ENCODE measurements around the gene POU2F2.

DNA sequence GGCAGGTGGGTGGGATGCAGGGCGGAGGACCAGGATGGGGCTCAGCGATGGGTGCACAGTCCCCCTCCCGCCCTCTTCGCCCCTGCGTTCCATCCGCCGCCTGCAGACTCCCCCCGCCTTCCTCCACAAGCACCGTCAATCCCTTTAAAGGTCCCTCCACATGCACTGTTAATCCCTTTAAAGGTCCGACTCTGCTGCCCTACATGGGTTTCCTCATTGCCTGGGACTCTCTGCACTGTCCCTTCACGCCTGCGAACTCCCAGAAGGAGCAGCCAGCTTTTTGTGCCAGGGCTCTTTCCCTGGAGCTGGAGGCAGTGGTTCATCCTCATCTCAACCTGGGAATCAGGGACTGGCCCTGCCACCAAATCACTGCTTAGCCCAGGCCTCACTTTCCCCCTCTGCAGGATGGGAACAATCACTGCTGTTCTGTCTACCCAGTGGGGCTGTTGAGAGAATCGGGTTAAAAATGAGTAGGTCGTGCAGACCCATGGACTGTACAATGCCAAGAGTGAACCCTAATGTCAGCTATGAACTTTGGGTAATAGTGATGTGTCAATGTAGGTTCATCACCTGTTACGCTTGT, 35.9 kb downstream of the POU2F2 start:
- TF ChIP-seq, protein P1, sequence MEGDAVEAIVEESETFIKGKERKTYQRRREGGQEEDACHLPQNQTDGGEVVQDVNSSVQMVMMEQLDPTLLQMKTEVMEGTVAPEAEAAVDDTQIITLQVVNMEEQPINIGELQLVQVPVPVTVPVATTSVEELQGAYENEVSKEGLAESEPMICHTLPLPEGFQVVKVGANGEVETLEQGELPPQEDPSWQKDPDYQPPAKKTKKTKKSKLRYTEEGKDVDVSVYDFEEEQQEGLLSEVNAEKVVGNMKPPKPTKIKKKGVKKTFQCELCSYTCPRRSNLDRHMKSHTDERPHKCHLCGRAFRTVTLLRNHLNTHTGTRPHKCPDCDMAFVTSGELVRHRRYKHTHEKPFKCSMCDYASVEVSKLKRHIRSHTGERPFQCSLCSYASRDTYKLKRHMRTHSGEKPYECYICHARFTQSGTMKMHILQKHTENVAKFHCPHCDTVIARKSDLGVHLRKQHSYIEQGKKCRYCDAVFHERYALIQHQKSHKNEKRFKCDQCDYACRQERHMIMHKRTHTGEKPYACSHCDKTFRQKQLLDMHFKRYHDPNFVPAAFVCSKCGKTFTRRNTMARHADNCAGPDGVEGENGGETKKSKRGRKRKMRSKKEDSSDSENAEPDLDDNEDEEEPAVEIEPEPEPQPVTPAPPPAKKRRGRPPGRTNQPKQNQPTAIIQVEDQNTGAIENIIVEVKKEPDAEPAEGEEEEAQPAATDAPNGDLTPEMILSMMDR (IDR thresholded peaks at IDR 0.05) = no peak
- TF ChIP-seq POLR2AphosphoS5 (IDR thresholded peaks at IDR 0.05) = no peak
- TF ChIP-seq POLR2A (IDR thresholded peaks at IDR 0.05) = no peak
- TF ChIP-seq EP300 (IDR thresholded peaks at IDR 0.05) = no peak

Data from suprapubic skin (tissue), 4 donors.